GM12878 (cell line): Measurements from ENCODE around the gene SYT1. TPM values are rescaled to one million over a fixed set of nuclear protein-coding genes. Genes with fewer than 3 reads are reported as not detected.

Experiments used
- ATAC-seq: fragments of 200-7000 bp; cut with Tn5 transposase; 3 replicates; pipeline ENCODE4 v1.9.1; 2020; ENCODE audit warnings: mild to moderate bottlenecking, moderate library complexity
- BruUV-seq: library from RNA; stranded (reverse); fragments of 400-500 nt; replicated peaks from 2 replicates; lab custom pipeline; 2021; lab: Mats Ljungman, UMichigan
- CTCF ChIA-PET: fragments of 300-600 bp; sonication (Branson Sonifier 250); formaldehyde crosslinking; extraction: SDS; loops from one replicate; lab custom pipeline; 2021; ENCODE audit warnings: inconsistent platforms; lab: Yijun Ruan, JAX
- POLR2A ChIA-PET: fragments of 350-600 bp; formaldehyde crosslinking; extraction: SDS; loops from one replicate; lab custom pipeline; 2021; ENCODE audit warnings: inconsistent platforms; lab: Charles Lee
- RAD21 ChIA-PET: fragments of 300-600 bp; sonication (Branson Sonifier 250); formaldehyde crosslinking; loops from one replicate; lab custom pipeline; 2023; ENCODE audit warnings: antibody characterized with exemption; ENCODE audit not compliant: unreplicated experiment; lab: Charles Lee
- SMC1A ChIA-PET: fragments of 300-600 bp; sonication (Branson Sonifier 250); formaldehyde crosslinking; loops from one replicate; lab custom pipeline; 2023; ENCODE audit not compliant: unreplicated experiment, uncharacterized antibody; lab: Charles Lee
- DNase-seq: peaks from one replicate; pipeline ENCODE4 v3.0.0-alpha.2; 2011; ENCODE audit warnings: low read depth, low spot score
- FAIRE-seq: peaks from 3 replicates; lab custom pipeline; 2011; peaks lifted over from hg19 to GRCh38; lab: Jason Lieb, UNC
- H2AFZ ChIP-seq: 2 replicates; pipeline ENCODE4 v1.6.0; 2011; ENCODE audit warnings: low read depth, low read length, control low read depth; ENCODE audit not compliant: control insufficient read depth
- H3K27ac ChIP-seq: 2 replicates; pipeline ENCODE4 v1.5.1; 2011; ENCODE audit warnings: control low read depth; ENCODE audit not compliant: control insufficient read depth, insufficient read depth
- H3K27me3 ChIP-seq, 2 experiments: replicated peaks in 1 of 2; 2 replicates each; pipeline versions ENCODE4 v1.6.0 to v1.6.1; 2011; ENCODE audit warnings: low read length in 1 of 2; ENCODE audit not compliant: control insufficient read depth in 2 of 2, insufficient read depth in 2 of 2
- H3K36me3 ChIP-seq, 2 experiments: 2 replicates each; pipeline ENCODE4 v1.5.1; 2011; ENCODE audit warnings: low read length in 1 of 2; ENCODE audit not compliant: control insufficient read depth in 2 of 2, insufficient read depth in 2 of 2
- H3K4me1 ChIP-seq: 2 replicates; pipeline ENCODE4 v1.6.1; 2011; ENCODE audit warnings: mild to moderate bottlenecking, low read length, moderate library complexity, mixed read lengths; ENCODE audit not compliant: control insufficient read depth, insufficient read depth
- H3K4me2 ChIP-seq: 2 replicates; pipeline ENCODE4 v1.6.0; 2011; ENCODE audit warnings: control low read depth; ENCODE audit not compliant: control insufficient read depth, insufficient read depth
- H3K4me3 ChIP-seq: fragments of 200-600 bp; sonication (generic); 2 replicates; pipeline ENCODE4 v1.5.1; 2016
- H3K79me2 ChIP-seq: 2 replicates; pipeline ENCODE4 v1.6.0; 2011; ENCODE audit warnings: low read length; ENCODE audit not compliant: control insufficient read depth, insufficient read depth
- H3K9ac ChIP-seq: 2 replicates; pipeline ENCODE4 v1.8.0; 2011; ENCODE audit warnings: low read length, control low read depth, mixed read lengths; ENCODE audit not compliant: control insufficient read depth, insufficient read depth
- H3K9me3 ChIP-seq: replicated peaks from 3 replicates; pipeline ENCODE4 v1.5.1; 2011; ENCODE audit warnings: mild to moderate bottlenecking, low read length; ENCODE audit not compliant: control insufficient read depth, insufficient read depth
- H4K20me1 ChIP-seq: 2 replicates; pipeline ENCODE4 v1.6.0; 2011; ENCODE audit not compliant: control insufficient read depth, insufficient read depth
- JUND ChIP-seq: IDR thresholded peaks from 2 replicates; pipeline ENCODE4 v1.6.1; 2012; ENCODE audit warnings: low read depth, mild to moderate bottlenecking, low read length, improper control_type of control experiment, moderate library complexity
- NR2C1 ChIP-seq: fragments of 450-650 bp; IDR thresholded peaks from 2 replicates; pipeline ENCODE4 v1.6.1; 2017; ENCODE audit warnings: antibody characterized with exemption, mild to moderate bottlenecking, moderate library complexity
- TCF3 ChIP-seq: IDR thresholded peaks from 2 replicates; pipeline ENCODE4 v1.6.1; 2012; ENCODE audit warnings: low read depth, mild to moderate bottlenecking, low read length, borderline replicate concordance; ENCODE audit not compliant: insufficient read depth
- in situ Hi-C: fragments of 300-500 bp; cut with MboI; formaldehyde crosslinking; loops from 9 replicates; pipeline ENCODE4 v1.14.3; 2018; ENCODE audit warnings: mixed read lengths
- intact Hi-C: fragments of 100-400 bp; cut with micrococcal nuclease; formaldehyde crosslinking; loops from one replicate; pipeline ENCODE4 v1.14.2; 2022; ENCODE audit not compliant: unreplicated experiment
- polyA plus RNA-seq, 11 experiments: library from polyadenylated mRNA; depleted of rRNA in 4 of 11; unstranded in 6 of 11; stranded (reverse) in 5 of 11; fragments of >200 nt; fragmentation: Nextera tagmentation in 4 of 11; fragmentation: Illumina TruSeq in 1 of 11; extraction: Ambion mirVana in 4 of 11; extraction: Trizol in 1 of 11; gene quantifications; 1 replicate in 1 of 11; 2 replicates in 10 of 11; pipeline versions ENCODE4 v1.2.1 to v1.2.3, GENCODE V29; 2011 to 2016; ENCODE audit warnings: inconsistent platforms in 2 of 11, missing spikeins in 2 of 11, low read depth in 1 of 11
- total RNA-seq, 4 experiments: library from RNA; depleted of rRNA in 3 of 4; stranded (reverse); fragments of >200 nt in 3 of 4; fragmentation: Illumina TruSeq in 1 of 4; extraction: Trizol in 1 of 4; gene quantifications; 2 replicates each; pipeline versions ENCODE4 v1.2.1 to v1.2.3, GENCODE V29; 2013 to 2021
- TF ChIP-seq, protein P1 (sequence below): fragments of 450-650 bp; IDR thresholded peaks from 2 replicates; pipeline ENCODE4 v1.6.1; 2018; ENCODE audit warnings: mild to moderate bottlenecking, low read depth, moderate library complexity; ENCODE audit not compliant: partially characterized antibody
- TF ChIP-seq, protein P2 (sequence below): IDR thresholded peaks from 2 replicates; pipeline ENCODE4 v1.6.1; 2012; ENCODE audit warnings: low read depth, low read length, improper control_type of control experiment
- TF ChIP-seq, protein P3 (sequence below): fragments of 450-650 bp; formaldehyde crosslinking; IDR thresholded peaks from 2 replicates; pipeline ENCODE4 v1.5.0; 2022; ENCODE audit warnings: mild to moderate bottlenecking, missing genetic modification characterization
- TF ChIP-seq, protein P4 (sequence below): fragments of 450-650 bp; IDR thresholded peaks from 2 replicates; pipeline ENCODE4 v1.6.1; 2014; ENCODE audit warnings: mild to moderate bottlenecking
- TF ChIP-seq, protein P5 (sequence below): IDR thresholded peaks from 2 replicates; pipeline ENCODE4 v1.6.1; 2011; ENCODE audit warnings: low read depth, mild to moderate bottlenecking, low read length, moderate library complexity, borderline replicate concordance; ENCODE audit errors: extremely low read depth
- TF ChIP-seq, protein P6 (sequence below): IDR thresholded peaks from 2 replicates; pipeline ENCODE4 v1.6.1; 2012; ENCODE audit warnings: low read depth, low read length, improper control_type of control experiment

The SYT1 gene
- total and polyA plus RNA-seq, 10 of the 15 experiments (the other 5 are each of a cell fraction or from before 2014, with no cell fraction given) = 0.10 to 0.28 TPM; not detected in 8

DNA sequence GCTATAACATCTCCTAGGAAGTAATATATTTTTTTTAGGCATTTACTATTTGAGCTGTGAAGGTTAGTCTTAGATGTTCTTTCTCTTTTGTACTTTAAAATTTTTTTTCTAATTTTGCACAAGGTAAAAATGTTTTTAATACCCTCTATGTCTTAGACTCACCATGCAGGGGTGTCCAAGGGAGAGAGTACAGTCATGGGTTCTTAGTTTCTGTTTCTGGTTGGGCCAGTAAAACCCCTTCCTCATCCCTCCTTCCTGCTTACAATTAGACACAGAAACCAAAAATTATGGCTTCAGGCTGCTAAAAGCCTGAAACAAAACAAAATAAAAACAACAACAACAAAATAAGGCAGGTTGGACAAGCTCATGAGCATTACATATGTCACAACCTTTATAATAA, 193.0 kb downstream of the SYT1 start:
- DNase-seq (no peak), FAIRE-seq (no peak), ATAC-seq (peak; percentile 74)
- BruUV-seq = no TSS peak
- H3K4me2 ChIP-seq = no peak overlapping the region
- ChIA-PET RAD21 (interaction anchor here (1.2 to 3.8 kb wide), 3 partner anchors 10 to 37 kb away, joined by 3 to 25 read pairs (median 5); no protein-coding TSS in a partner anchor), CTCF (interaction anchor here (3.5 kb wide), 1 partner anchor 10 kb away, joined by 21 read pairs; no protein-coding TSS in a partner anchor), SMC1A (interaction anchor here (0.8 to 3.9 kb wide), 5 partner anchors 10 to 48 kb away, joined by 3 to 41 read pairs (median 3); no protein-coding TSS in a partner anchor), POLR2A (interaction anchor here (2.0 kb wide), 1 partner anchor 11 kb away, joined by 7 read pairs; no protein-coding TSS in a partner anchor)
- no peaks in the 10 kb centered on the region for H3K9me3 ChIP-seq
- no peaks in the 10 kb centered on the region for H3K4me1 ChIP-seq
- H3K9ac ChIP-seq = no peak overlapping the region
- H2AFZ ChIP-seq = no peak overlapping the region
- H3K36me3 ChIP-seq = no peaks in the 10 kb centered on the region
- no peak overlapping the region for H3K4me3 ChIP-seq
- no peak overlapping the region for H3K27ac ChIP-seq
- no peaks in the 10 kb centered on the region for H4K20me1 ChIP-seq
- intact Hi-C loops (loop anchor here (5.0 kb wide), 1 partner anchor 40 kb away; no protein-coding TSS in a partner anchor), in situ Hi-C loops (no loop called here)
- no peaks in the 10 kb centered on the region for H3K27me3 ChIP-seq
- no peaks in the 10 kb centered on the region for H3K79me2 ChIP-seq
- TF ChIP-seq TCF3 = no peak
- TF ChIP-seq, protein P1, sequence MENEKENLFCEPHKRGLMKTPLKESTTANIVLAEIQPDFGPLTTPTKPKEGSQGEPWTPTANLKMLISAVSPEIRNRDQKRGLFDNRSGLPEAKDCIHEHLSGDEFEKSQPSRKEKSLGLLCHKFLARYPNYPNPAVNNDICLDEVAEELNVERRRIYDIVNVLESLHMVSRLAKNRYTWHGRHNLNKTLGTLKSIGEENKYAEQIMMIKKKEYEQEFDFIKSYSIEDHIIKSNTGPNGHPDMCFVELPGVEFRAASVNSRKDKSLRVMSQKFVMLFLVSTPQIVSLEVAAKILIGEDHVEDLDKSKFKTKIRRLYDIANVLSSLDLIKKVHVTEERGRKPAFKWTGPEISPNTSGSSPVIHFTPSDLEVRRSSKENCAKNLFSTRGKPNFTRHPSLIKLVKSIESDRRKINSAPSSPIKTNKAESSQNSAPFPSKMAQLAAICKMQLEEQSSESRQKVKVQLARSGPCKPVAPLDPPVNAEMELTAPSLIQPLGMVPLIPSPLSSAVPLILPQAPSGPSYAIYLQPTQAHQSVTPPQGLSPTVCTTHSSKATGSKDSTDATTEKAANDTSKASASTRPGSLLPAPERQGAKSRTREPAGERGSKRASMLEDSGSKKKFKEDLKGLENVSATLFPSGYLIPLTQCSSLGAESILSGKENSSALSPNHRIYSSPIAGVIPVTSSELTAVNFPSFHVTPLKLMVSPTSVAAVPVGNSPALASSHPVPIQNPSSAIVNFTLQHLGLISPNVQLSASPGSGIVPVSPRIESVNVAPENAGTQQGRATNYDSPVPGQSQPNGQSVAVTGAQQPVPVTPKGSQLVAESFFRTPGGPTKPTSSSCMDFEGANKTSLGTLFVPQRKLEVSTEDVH = no peak
- TF ChIP-seq, protein P2, sequence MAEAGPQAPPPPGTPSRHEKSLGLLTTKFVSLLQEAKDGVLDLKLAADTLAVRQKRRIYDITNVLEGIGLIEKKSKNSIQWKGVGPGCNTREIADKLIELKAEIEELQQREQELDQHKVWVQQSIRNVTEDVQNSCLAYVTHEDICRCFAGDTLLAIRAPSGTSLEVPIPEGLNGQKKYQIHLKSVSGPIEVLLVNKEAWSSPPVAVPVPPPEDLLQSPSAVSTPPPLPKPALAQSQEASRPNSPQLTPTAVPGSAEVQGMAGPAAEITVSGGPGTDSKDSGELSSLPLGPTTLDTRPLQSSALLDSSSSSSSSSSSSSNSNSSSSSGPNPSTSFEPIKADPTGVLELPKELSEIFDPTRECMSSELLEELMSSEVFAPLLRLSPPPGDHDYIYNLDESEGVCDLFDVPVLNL = no peak
- TF ChIP-seq JUND = no peak
- TF ChIP-seq, protein P3, sequence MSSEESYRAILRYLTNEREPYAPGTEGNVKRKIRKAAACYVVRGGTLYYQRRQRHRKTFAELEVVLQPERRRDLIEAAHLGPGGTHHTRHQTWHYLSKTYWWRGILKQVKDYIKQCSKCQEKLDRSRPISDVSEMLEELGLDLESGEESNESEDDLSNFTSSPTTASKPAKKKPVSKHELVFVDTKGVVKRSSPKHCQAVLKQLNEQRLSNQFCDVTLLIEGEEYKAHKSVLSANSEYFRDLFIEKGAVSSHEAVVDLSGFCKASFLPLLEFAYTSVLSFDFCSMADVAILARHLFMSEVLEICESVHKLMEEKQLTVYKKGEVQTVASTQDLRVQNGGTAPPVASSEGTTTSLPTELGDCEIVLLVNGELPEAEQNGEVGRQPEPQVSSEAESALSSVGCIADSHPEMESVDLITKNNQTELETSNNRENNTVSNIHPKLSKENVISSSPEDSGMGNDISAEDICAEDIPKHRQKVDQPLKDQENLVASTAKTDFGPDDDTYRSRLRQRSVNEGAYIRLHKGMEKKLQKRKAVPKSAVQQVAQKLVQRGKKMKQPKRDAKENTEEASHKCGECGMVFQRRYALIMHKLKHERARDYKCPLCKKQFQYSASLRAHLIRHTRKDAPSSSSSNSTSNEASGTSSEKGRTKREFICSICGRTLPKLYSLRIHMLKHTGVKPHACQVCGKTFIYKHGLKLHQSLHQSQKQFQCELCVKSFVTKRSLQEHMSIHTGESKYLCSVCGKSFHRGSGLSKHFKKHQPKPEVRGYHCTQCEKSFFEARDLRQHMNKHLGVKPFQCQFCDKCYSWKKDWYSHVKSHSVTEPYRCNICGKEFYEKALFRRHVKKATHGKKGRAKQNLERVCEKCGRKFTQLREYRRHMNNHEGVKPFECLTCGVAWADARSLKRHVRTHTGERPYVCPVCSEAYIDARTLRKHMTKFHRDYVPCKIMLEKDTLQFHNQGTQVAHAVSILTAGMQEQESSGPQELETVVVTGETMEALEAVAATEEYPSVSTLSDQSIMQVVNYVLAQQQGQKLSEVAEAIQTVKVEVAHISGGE (CRISPR knock-in tag) = no peak
- TF ChIP-seq, protein P4, sequence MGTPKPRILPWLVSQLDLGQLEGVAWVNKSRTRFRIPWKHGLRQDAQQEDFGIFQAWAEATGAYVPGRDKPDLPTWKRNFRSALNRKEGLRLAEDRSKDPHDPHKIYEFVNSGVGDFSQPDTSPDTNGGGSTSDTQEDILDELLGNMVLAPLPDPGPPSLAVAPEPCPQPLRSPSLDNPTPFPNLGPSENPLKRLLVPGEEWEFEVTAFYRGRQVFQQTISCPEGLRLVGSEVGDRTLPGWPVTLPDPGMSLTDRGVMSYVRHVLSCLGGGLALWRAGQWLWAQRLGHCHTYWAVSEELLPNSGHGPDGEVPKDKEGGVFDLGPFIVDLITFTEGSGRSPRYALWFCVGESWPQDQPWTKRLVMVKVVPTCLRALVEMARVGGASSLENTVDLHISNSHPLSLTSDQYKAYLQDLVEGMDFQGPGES = no peak
- TF ChIP-seq, protein P5, sequence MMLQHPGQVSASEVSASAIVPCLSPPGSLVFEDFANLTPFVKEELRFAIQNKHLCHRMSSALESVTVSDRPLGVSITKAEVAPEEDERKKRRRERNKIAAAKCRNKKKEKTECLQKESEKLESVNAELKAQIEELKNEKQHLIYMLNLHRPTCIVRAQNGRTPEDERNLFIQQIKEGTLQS = no peak
- TF ChIP-seq, protein P6, sequence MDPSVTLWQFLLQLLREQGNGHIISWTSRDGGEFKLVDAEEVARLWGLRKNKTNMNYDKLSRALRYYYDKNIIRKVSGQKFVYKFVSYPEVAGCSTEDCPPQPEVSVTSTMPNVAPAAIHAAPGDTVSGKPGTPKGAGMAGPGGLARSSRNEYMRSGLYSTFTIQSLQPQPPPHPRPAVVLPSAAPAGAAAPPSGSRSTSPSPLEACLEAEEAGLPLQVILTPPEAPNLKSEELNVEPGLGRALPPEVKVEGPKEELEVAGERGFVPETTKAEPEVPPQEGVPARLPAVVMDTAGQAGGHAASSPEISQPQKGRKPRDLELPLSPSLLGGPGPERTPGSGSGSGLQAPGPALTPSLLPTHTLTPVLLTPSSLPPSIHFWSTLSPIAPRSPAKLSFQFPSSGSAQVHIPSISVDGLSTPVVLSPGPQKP = no peak
- no peak for TF ChIP-seq NR2C1
